SU-DHL-6 (cell line): ENCODE data around the gene MNDA.

Experiments
- H2AFZ ChIP-seq: fragments of 200-600 bp; sonication (generic); 2 replicates; pipeline ENCODE4 v1.6.1; 2014; ENCODE audit warnings: low read depth, mild to moderate bottlenecking, moderate library complexity, mixed read lengths, antibody characterized with exemption, low read length; ENCODE audit not compliant: severe bottlenecking
- H3F3A ChIP-seq: fragments of 200-600 bp; shearing (Covaris generic); 2 replicates; pipeline ENCODE4 v1.6.0; 2016; ENCODE audit warnings: antibody characterized with exemption, mild to moderate bottlenecking; ENCODE audit not compliant: insufficient read depth
- H3K27ac ChIP-seq: fragments of 200-600 bp; sonication (generic); 2 replicates; pipeline ENCODE4 v1.5.1; 2016; ENCODE audit warnings: low read depth, mild to moderate bottlenecking, low read length, moderate library complexity, mixed read lengths
- H3K27me3 ChIP-seq: fragments of 200-600 bp; sonication (generic), shearing (Covaris generic); 2 replicates; pipeline ENCODE4 v1.6.0; 2014; ENCODE audit warnings: mild to moderate bottlenecking, low read length
- H3K36me3 ChIP-seq: fragments of 200-600 bp; sonication (generic); 2 replicates; pipeline ENCODE4 v1.6.1; 2014; ENCODE audit warnings: mild to moderate bottlenecking, low read length, mixed read lengths
- H3K4me2 ChIP-seq: fragments of 300-600, 200-600 bp; shearing (Covaris generic), sonication (generic); 2 replicates; pipeline ENCODE4 v1.6.0; 2014; ENCODE audit warnings: low read length, low read depth, mild to moderate bottlenecking; ENCODE audit not compliant: poor library complexity, severe bottlenecking
- H3K4me3 ChIP-seq: fragments of 200-600 bp; sonication (generic); 2 replicates; pipeline ENCODE4 v1.5.1; 2014; ENCODE audit warnings: antibody characterized with exemption, low read length, mild to moderate bottlenecking, mixed read lengths; ENCODE audit not compliant: insufficient read depth, poor library complexity, severe bottlenecking
- H3K79me2 ChIP-seq: fragments of 200-600 bp; sonication (generic); 2 replicates; pipeline ENCODE4 v1.6.1; 2014; ENCODE audit warnings: mild to moderate bottlenecking, low read length, moderate library complexity; ENCODE audit not compliant: insufficient read depth
- H3K9ac ChIP-seq: fragments of 200-600 bp; sonication (generic); 2 replicates; pipeline ENCODE4 v1.7.0; 2014; ENCODE audit warnings: mild to moderate bottlenecking, low read length
- H3K9me2 ChIP-seq: fragments of 200-600 bp; sonication (generic); replicated peaks from 2 replicates; pipeline ENCODE4 v1.6.1; 2014; ENCODE audit warnings: low read length; ENCODE audit not compliant: insufficient read depth
- H3K9me3 ChIP-seq: fragments of 200-600 bp; sonication (generic); 2 replicates; pipeline ENCODE4 v1.6.1; 2014; ENCODE audit warnings: low read length, mixed read lengths; ENCODE audit not compliant: insufficient read depth
- H4K20me1 ChIP-seq: fragments of 200-600 bp; sonication (generic); 2 replicates; pipeline ENCODE4 v1.6.1; 2014; ENCODE audit warnings: low read depth, mild to moderate bottlenecking, antibody characterized with exemption, low read length, moderate library complexity, mixed read lengths
- EZH2phosphoT487 ChIP-seq: fragments of 200-600 bp; sonication (generic), shearing (Covaris generic); conservative IDR thresholded peaks from 2 replicates; pipeline ENCODE4 v1.6.1; 2018; ENCODE audit warnings: mild to moderate bottlenecking, antibody characterized with exemption, low read length, moderate library complexity, mixed read lengths
- TF ChIP-seq, protein P1 (sequence below): fragments of 200-600 bp; sonication (generic); IDR thresholded peaks from one replicate; pipeline ENCODE4 v1.5.1; 2017; ENCODE audit warnings: antibody characterized with exemption, mild to moderate bottlenecking, low read length, moderate library complexity; ENCODE audit not compliant: insufficient read depth, poor library complexity, severe bottlenecking

MNDA gene

DNA sequence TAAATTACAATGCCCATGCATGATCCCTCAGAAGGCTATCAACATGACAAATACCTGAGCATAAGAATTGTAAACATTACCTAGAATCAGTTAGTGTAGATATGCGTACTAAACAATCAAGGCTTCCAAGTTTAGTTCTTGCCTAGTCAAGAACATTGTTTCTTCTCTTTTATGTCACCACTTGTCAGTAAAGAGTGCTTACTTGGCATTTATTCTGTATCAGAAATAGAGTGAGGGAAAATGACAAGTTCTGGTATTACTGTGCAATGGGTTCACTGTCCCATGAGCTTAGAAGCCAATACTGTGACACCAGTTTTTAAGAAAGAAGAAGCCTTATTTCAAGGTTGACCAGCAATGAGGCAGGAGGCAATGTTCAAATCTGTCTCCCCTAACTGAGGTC, 27.5 kb upstream of the MNDA start:
- H3K9ac ChIP-seq = no peak overlapping the region
- no peaks in the 10 kb centered on the region for H3F3A ChIP-seq
- H4K20me1 ChIP-seq = no peaks in the 10 kb centered on the region
- no peaks in the 10 kb centered on the region for H3K9me2 ChIP-seq
- no peak overlapping the region for H3K27ac ChIP-seq
- no peaks in the 10 kb centered on the region for H3K27me3 ChIP-seq
- H3K36me3 ChIP-seq = no peaks in the 10 kb centered on the region
- no peak overlapping the region for H2AFZ ChIP-seq
- TF ChIP-seq, protein P1, sequence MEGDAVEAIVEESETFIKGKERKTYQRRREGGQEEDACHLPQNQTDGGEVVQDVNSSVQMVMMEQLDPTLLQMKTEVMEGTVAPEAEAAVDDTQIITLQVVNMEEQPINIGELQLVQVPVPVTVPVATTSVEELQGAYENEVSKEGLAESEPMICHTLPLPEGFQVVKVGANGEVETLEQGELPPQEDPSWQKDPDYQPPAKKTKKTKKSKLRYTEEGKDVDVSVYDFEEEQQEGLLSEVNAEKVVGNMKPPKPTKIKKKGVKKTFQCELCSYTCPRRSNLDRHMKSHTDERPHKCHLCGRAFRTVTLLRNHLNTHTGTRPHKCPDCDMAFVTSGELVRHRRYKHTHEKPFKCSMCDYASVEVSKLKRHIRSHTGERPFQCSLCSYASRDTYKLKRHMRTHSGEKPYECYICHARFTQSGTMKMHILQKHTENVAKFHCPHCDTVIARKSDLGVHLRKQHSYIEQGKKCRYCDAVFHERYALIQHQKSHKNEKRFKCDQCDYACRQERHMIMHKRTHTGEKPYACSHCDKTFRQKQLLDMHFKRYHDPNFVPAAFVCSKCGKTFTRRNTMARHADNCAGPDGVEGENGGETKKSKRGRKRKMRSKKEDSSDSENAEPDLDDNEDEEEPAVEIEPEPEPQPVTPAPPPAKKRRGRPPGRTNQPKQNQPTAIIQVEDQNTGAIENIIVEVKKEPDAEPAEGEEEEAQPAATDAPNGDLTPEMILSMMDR = no peak
- TF ChIP-seq EZH2phosphoT487 = no peak
- no peaks in the 10 kb centered on the region for H3K9me3 ChIP-seq
- no peak overlapping the region for H3K4me3 ChIP-seq
- H3K4me2 ChIP-seq = no peak overlapping the region
- no peaks in the 10 kb centered on the region for H3K79me2 ChIP-seq

DNA sequence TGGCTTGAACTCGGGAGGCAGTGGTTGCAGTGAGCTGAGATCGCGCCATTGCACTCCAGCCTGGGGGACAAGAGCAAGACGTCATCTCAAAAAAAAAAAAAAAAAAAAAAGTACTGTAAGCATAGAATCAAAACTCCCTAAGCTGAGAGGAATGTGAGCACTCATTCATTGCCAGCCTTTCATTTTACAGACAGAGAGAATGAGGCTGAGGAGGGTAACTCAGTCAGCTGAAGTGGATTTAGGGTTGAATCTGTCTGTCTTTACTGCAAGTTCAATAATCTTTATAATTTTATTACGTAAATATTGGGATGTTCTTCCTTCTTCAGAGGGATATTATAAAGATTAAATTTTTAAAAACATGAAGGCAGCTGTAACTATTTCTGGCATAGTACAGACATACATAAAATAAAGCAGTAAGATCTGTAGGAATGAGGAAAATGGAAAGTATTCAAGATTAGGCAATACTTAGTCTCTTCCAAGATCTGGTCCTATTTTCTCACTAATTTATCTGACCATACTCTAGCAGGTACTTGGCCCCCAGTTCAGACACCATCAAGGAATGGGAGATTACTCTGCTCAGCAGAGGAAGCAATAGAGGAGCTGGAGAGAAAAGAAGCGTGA, 24.1 kb upstream of the MNDA start:
- no peaks in the 10 kb centered on the region for H3K36me3 ChIP-seq
- no peaks in the 10 kb centered on the region for H3K9me3 ChIP-seq
- H3K4me3 ChIP-seq = no peak overlapping the region
- H3K27ac ChIP-seq = no peak overlapping the region
- no peaks in the 10 kb centered on the region for H3F3A ChIP-seq
- H3K9me2 ChIP-seq = no peaks in the 10 kb centered on the region
- no peaks in the 10 kb centered on the region for H3K79me2 ChIP-seq
- H4K20me1 ChIP-seq = no peaks in the 10 kb centered on the region
- no peak overlapping the region for H3K4me2 ChIP-seq
- no peak overlapping the region for H2AFZ ChIP-seq
- no peak overlapping the region for H3K9ac ChIP-seq
- no peaks in the 10 kb centered on the region for H3K27me3 ChIP-seq
- TF ChIP-seq EZH2phosphoT487 = no peak
- TF ChIP-seq, protein P1 = no peak

DNA sequence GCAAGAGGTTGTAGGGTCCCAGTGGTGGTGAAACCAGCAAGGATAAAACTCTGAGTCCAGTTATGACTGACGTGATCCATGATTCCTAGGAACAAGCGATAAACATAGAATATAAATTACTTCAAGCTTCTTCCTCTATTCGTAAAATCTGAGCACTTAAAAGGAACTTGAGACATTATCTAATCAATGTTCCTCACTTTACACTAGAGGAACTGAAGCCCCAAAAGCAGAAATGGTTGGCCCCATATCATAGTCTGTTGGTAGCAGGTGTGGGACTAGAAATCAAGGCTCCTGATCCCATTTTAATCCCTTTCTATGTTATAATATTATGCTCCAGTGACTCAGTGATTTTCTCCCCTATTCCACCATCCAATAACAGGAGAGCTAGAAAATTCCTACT, 21.9 kb upstream of the MNDA start:
- H2AFZ ChIP-seq = no peak overlapping the region
- TF ChIP-seq, protein P1 = no peak
- no peak for TF ChIP-seq EZH2phosphoT487
- H3K9me2 ChIP-seq = no peaks in the 10 kb centered on the region
- H3K9me3 ChIP-seq = no peaks in the 10 kb centered on the region
- H3K9ac ChIP-seq = no peak overlapping the region
- no peak overlapping the region for H3K4me3 ChIP-seq
- H3K36me3 ChIP-seq = no peaks in the 10 kb centered on the region
- no peak overlapping the region for H3K27ac ChIP-seq
- H3K27me3 ChIP-seq = no peaks in the 10 kb centered on the region
- no peak overlapping the region for H3K4me2 ChIP-seq
- H3K79me2 ChIP-seq = no peaks in the 10 kb centered on the region
- no peaks in the 10 kb centered on the region for H4K20me1 ChIP-seq
- no peaks in the 10 kb centered on the region for H3F3A ChIP-seq
